NOMO-1 treated with dmso at 0.1 percent for 144 hours (cell line): ENCODE results near the gene DHRSX.
"Not testable (repeated sequence)": the region's sequence is repeated elsewhere in the genome, so short reads cannot be mapped to it uniquely, and the experiment has no call there.

Experiments used
- DNase-seq: peaks from one replicate; lab custom pipeline; 2025; ENCODE audit not compliant: unreplicated experiment; lab: John Stamatoyannopoulos, UW

DHRSX gene

DNA sequence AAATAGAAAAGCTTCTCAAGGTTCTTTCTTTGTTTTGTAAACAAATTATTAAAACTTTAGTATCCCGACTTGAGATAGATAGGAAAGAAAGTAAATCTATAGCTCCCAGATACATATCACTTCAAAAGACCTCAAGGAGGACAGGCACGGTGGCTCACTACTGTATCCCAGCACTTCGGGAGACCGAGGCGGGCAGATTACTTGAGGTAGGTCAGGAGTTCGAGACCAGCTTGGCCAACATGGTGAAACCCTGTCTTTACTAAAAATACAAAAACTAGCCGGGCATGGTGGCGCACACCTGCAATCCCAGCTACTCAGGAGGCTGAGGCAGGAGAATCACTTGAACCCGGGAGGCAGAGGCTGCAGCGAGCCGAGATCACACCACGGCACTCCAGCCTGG lies 260.0 kb downstream of the DHRSX start:
- DNase-seq = not testable (repeated sequence)

DNA sequence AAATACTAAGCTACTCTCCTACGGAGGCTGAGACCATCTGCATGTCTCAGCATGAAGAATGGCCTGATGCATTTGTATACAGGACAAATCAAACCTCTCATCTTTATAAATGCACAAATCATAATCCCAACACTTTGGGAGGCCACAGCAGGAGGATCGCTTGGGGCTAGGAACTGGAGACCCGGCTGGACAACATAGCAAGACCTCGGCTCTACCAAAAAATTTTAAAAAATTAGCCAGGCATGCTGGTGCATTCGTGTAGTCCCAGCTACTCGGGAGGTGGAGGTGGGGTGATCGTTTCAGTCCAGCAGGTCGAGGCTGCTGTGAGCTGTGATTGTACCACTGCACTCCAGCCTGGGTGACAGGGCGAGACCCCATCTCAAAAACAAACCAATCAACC lies 262.8 kb downstream of the DHRSX start:
- no peak for DNase-seq

DNA sequence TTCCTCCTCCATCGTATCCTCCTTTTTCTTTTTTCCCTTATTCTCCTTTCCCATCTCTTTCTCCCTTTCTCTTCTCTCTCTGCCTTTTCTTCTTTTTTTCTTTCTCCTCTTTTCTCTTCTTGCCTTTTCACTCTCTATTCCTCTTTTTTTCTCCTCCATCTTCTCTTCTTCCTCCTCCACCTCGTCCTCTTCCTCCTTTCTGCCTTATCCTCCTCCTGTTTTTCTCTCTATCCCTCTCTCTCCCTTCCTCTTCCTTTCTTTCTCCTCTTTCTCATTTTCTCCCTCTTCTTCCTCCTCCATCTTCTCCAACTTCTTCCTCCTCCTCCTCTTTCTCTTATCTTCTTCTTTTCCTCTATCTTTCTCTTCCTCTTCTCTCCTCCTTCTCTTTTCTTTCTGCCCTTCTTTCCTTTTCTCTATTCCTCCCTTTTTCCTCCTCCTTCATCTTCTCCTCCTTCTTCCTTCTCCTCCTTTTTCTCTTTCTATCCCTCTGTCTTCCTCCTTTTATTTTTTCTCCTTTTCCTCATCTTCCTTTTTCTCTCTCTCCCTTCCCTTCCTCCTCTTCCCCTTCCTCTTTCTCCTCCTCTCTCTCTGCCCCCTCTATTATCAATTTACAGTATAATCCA lies 269.1 kb downstream of the DHRSX start:
- no peak for DNase-seq

DNA sequence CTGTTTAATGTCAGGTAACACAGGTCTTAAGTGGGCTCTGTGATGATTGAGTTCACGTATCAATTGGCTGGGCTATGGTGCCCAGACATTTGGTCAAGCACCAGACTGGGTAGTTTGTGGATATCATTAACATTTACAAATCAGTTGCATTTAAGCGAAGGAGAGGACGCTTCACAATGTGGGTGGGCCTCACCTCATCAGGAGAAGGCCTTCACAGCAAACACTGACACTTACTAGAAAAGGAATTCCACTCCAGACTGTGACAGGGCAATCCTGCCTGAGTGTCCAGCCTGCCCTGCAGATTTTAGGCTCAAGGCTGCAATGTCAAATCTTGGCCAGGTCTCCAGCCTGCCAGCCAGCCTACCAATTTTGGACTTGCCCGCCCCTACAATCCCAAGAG lies 270.3 kb downstream of the DHRSX start:
- DNase-seq = no peak

DNA sequence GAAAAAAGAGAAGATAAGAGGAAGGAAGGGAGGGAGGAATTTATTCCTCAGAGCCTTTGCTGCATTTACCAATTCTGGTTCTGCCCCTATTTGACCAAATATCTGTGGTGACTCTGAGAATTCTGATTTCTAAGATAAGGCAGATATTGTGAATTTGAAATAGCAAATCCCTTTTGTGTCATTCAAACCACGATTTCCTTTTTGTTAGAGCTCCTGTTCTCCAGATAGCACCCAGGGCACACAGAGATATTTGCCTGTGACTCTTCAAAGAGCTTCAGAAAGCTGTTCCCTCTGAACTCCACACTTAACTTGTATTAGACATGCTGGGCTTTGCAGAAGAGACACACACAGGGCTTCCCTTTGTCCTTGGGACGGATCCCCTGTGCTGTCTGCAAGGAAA lies 272.2 kb downstream of the DHRSX start:
- DNase-seq = no peak

DNA sequence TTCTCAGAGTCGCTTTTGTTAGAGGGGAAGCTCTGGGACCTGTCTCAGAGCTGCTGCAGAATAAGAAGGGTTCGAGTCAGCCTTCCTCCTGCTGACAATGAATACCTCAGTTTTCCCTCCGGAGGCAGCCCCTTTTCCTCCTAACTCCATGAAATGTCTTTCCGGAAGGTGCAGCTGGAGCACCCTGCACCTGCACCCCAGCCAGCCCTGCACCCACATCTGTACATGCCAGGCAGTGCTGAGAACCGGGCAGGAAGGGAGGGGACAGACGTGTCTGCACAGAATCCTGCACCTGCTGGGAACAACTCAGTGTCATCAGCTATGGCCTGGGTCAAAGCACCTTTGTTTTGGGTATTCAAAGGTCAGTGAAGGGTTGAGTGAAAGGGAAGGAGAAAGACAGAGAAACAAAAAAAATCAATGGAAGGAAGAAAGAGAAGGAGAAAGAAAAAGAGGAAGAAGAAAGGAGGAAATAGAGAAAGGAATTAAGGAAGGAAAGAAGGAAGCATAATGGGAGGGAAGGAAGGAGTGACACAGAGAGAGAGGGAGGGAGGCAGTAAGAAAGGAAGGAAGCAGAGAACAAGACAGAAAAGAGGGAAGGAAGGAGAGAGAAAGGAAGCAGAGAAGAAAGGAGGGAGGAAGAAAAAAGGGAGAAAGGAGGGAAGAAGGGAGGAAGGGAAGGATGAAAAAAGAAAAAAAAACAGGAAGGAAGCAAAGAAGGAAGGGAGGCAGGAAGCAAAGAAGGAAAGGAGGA lies 273.7 kb downstream of the DHRSX start:
- DNase-seq = no peak

DNA sequence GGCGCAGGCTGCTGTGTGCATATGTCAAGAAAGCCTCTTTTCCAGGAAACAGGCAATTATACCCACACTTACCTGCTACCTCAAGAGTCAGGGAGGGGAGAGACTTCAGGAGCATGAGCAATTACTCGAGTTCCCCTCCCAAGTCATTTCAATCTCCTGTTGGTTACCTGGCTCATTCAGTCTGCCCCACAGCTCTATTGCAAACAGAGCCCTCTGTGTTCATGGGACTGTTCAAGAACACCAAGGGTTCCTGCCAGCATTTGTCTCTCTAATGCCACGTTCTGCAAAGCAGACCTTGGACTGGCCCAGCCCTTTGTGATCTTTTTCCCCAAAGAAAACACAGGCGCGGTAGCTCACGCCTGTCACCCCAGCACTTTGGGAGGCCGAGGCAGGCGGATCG lies 274.6 kb downstream of the DHRSX start:
- DNase-seq = no peak

DNA sequence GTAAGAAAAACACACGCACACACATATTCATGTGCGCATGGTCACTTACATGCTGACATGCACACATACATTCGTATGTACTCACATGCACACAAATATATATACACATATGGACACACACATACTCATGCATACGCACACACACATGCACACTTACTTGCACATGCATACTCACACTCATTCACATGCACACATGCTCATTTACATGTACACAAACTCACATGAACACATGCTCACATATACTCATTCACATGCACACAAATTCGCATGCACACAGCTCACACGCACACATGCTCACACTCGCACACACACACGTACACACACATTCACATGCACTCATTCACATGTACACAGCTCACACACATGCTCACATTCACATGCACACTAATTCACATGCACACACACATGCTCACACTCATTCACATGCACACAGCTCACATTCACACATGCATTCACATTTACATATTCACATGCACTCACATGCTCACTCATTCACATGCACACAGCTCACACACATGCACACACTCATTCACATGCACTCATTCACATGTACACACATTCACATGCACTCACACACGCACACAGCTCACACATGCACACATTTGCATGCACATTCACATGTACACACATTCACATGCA lies 276.1 kb downstream of the DHRSX start:
- DNase-seq = no peak

DNA sequence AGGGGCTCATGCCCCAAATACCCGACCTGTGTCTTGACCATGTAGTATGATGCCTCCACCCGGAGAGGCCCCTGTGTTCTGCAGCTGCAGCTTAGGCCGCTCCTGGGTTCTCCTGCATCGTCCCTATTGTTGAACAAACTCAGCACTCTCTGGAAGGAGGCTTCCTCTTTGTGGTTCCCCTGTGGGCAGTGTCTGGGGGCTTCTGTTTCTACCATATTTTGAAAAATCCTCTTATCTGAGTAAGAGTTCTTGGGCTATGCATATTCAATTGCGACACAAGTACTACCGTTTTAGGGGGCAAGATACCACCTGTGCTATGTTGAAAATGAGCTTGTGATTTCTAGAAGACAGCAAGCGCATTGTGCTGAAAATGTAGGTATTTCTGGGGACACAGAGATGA lies 276.6 kb downstream of the DHRSX start:
- no peak for DNase-seq

DNA sequence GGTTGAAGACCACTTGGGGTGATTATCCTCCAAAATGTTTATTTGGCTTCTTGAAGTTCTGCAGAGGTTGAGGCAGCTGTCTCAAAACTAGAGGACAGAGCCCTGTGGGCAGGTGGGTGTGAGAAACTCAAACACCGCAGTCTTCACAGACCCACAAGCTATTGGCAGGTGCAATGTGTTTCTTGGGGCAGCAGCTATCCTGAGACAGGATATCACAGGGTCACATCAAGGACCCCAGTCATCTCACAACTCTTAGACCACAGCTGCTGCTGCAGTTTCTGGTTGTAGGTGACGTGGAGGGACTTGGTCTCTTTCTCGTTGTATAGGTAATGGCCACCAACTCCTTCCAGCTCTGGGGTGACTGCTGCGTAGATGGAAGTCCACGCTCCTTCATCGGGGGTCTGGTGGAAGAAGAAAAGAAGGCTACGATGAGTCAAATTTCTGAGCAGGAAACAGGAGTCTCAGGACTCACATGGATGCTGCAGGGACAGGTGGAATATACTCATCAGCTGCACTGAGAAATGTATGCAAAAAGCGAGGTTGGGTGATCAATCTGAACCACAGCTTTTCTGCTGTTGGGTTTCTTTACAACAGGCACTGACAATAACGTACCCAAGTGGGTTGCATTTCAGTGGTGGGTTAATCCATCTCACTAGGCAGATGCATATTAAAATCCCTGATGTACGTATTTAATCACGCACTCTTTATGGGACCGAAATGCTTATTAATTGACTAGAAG lies 279.8 kb downstream of the DHRSX start:
- no peak for DNase-seq

DNA sequence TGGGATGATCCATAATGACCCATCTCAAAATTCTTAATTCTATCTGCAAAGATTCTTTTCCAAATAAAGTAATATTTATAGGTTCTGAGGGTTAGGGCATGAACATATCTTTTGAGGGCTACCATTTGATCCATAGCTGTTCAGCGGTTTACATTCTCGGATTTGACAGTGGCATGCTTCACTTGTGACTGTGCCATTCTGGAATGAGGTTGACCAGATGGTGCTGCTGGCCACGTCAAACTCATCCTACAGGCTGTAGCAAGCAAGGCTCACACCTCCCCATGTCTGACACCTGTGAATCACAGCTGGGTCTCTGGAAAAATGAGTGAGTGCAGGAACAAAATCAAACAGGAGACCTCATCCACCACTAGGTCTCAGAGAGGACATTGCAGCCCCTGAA lies 280.5 kb downstream of the DHRSX start:
- DNase-seq = no peak

DNA sequence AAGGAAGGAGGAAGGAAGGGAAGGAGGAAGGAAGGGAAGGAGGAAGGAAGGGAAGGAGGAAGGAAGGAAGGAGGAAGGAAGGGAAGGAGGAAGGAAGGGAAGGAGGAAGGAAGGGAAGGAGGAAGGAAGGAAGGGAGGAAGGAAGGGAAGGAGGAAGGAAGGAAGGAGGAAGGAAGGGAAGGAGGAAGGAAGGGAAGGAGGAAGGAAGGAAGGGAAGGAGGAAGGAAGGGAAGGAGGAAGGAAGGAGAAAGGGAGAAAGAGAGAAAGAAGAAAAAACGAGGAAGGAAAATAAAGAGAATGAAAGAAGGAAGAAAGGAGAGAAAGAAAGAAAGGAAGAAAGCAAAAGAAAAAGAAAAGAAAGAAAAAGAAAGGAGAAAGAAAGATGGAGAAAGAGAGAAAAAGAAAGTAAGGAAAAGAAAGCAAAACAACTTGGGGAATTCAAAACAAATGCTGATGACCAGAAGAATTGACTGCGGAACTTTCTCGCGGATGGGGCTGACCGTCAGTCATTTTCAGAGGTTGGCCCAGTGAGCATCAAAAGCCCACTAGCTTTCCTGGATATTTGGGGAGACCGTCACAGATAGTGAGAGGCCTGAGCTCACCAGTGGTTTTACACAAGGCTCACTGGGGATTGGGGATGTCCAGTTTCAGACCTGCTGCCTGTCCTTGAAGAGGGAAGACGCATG lies 286.5 kb downstream of the DHRSX start:
- DNase-seq = not testable (repeated sequence)

DNA sequence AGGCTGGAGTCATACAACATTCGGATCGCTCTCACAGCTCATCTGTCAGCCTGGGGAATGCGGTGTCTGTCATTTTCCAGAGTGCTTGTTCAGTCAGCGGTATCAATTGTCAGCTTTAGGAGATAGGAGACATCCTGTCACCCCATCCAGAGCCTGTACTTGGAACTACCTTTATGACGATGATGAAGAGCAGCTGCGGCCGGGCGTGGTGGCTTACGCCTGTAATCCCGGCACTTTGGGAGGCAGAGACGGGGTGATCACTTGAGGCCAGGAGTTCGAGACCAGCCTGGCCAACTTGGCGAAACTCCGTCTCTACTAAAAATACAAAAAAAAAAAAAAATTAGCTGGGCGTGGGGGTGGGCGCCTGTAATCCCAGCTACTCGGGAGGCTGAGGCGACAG lies 289.1 kb downstream of the DHRSX start:
- not testable (repeated sequence) for DNase-seq

DNA sequence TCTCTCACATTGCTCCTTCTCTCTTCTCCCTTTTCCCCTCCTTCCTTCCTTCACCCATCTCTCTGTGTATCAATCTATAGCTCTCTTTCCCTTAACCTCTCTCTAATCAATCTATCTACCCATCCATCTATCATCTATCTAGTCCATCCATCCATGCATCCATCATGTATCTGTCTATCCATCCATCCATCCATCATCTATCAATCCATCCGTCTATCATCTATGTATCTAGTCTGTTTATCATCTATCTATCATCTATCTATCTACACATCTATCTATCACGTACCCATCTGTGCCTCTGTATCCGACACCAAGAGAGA lies 307.5 kb downstream of the DHRSX start:
- no peak for DNase-seq

DNA sequence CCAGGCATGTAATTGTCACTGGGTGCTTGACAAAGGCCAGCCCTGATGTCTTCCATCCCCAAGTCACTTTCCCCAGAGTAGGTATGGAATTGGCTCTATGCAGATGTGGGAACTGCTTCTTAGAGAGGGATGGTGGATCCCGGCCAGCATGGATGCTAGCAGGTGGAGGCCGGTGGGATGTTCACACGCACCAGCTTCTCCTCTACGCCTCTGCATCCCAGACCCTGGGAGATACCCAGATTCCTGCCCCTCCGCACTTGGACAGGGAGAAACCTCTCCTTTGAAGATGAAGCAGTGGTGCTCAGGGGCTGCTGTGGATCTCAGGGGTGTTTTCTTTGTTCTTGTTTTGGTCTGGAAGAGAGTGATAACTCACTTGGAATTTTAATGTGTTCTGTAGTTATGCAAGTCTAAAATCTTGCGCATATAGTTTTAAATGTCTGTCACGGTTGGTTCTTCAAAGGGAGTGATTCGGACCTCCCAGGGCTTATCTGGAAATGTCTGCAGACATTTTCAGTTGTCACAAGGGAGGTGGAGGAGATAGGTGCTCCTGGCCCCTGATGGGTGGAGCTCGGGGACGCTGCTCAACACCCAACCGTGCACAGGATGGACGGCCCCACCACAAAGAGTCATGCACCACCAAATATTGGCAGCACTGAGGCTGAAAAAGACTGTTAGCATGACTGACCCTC lies 308.0 kb downstream of the DHRSX start:
- DNase-seq = no peak

DNA sequence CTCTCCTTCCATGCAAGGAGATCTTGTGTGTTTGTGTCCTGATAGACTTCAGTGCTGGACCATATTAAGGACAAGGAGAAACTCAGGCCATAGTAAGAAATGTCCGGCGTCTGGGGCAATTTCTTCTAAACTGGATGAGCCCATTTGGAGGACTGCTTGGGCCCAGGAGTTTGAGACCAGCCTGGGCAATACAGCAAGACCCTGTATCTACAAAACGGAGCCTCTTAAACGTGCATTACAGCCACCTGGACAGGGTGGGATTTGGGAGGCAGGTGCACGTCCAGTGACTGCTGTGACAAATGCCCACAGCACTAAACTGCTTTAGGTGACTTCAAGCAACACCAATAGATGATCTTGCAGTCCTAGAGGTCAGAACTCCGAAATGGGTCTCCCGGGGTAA lies 311.9 kb downstream of the DHRSX start:
- DNase-seq = no peak

DNA sequence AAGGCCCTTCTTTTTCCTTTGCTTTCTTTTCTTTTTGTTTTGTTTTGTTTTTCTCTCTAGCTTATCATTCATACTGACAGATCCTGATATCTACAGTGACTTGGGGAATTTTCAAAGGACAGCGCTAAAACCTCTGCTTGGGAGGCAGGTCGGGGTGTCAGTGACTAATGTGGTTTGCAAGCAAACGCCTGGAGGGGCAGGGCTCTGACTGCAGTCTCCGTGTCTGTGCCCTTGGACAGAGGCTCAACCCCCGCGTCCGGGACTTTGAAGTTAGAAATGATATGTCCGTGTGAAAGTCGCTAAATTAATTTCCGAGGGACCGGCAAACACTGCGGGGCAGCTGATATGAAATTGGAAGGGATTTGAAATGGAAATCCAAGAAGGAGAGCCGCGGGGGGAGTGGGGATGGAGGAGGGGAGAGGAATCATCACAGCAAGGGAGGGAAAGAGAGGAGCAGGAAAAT lies 312.4 kb downstream of the DHRSX start:
- DNase-seq = no peak

DNA sequence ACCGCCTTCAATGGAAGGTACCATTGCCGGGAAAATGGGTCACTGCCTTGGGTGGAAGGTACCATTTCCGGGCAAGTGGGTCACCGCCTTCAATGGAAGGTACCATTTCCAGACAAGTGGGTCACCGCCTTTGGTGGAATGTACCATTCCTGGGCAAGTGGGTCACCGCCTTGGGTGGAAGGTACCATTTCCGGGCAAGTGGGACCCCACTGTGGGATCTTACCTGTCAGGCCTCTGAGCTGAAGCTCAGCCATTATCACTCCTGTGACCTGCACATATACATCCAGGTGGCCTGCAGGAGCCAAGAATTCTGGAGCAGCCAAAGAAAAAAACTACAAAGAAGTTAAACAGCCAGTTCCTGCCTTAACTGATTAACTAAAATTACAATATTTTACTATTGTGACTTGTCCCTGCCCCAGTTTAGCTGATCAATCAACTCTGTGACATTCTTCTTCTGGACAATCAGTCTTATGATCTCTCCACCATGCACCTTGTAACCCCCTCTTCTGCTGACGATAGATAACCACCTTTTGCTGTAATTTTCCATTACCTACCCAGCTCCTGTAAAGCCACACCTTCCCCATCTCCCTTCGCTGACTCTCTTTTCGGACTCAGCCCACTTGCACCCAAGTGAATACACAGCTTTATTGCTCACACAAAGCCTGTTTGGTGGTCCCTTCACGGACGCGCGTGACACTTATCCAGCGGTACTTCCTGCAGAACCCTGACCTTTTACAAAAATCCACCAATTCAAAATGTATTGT lies 313.2 kb downstream of the DHRSX start:
- no peak for DNase-seq

DNA sequence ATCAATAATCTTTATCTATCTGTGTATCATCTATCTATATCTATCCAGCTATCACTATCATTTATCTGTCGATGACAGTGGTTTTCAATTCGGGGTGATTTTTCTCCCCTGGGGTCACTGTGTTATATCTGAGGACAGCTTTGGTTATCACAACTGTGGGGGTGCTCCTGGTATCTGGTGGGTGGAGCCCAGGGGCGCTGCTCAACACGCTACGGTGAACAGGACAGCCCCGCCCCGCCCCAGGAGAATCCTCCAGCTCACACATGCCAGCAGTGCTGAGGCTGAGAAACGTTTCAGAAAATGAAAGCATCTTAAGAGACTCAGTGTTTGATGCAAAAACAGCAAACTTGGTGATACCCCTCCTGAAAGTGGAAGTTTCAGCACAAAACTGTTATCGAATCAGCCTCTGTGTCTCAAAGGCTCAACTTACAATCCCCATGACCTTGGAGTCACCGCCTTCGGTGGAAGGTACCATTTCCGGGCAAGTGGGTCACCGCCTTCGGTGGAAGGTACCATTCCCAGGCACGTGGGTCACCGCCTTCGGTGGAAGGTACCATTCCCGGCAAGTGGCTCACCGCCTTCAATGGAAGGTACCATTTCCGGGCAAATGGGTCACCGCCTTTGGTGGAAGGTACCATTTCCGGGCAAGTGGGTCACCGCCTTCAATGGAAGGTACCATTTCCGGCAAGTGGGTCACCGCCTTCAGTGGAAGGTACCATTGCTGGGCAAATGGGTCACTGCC lies 315.3 kb downstream of the DHRSX start:
- DNase-seq = no peak
